Mesenchymal stem cell (in vitro differentiated cells and primary cell): Measurements from ENCODE around the gene KRTAP29-1.

Experiments used
- DNase-seq: peaks from one replicate; pipeline ENCODE4 v3.0.0-alpha.2; 2013
- H2AFZ ChIP-seq: one replicate; pipeline ENCODE4 v1.6.1; 2013; ENCODE audit warnings: low read depth, mild to moderate bottlenecking, control low read depth, inconsistent platforms, low read length, moderate library complexity
- H2AK5ac ChIP-seq: 2 replicates; pipeline ENCODE4 v1.6.1; 2013; ENCODE audit warnings: low read length, moderate library complexity, mild to moderate bottlenecking, inconsistent platforms; ENCODE audit not compliant: severe bottlenecking
- H2BK120ac ChIP-seq: one replicate; pipeline ENCODE4 v1.6.1; 2013; ENCODE audit warnings: low read depth, mild to moderate bottlenecking, inconsistent platforms, low read length, moderate library complexity
- H2BK12ac ChIP-seq, 2 experiments: one replicate each; pipeline ENCODE4 v1.6.1; 2013; ENCODE audit warnings: inconsistent platforms in 2 of 2, low read length in 2 of 2, mild to moderate bottlenecking in 2 of 2, moderate library complexity in 2 of 2, control low read depth in 1 of 2
- H2BK15ac ChIP-seq: one replicate; pipeline ENCODE4 v1.6.1; 2013; ENCODE audit warnings: mild to moderate bottlenecking, low read depth, inconsistent platforms; ENCODE audit not compliant: poor library complexity, severe bottlenecking
- H2BK5ac ChIP-seq: 2 replicates; pipeline ENCODE4 v1.6.1; 2013; ENCODE audit warnings: low read depth, mild to moderate bottlenecking, low read length, control low read depth, inconsistent platforms; ENCODE audit not compliant: poor library complexity, severe bottlenecking
- H3K14ac ChIP-seq, 2 experiments: one replicate each; pipeline ENCODE4 v1.6.1; 2013; ENCODE audit warnings: inconsistent platforms in 2 of 2, low read length in 2 of 2, control low read depth in 1 of 2, mild to moderate bottlenecking in 1 of 2, moderate library complexity in 1 of 2
- H3K18ac ChIP-seq, 2 experiments: one replicate each; pipeline ENCODE4 v1.6.1; 2013; ENCODE audit warnings: inconsistent platforms in 2 of 2, low read length in 2 of 2, control low read depth in 1 of 2, low read depth in 1 of 2, mild to moderate bottlenecking in 1 of 2
- H3K23ac ChIP-seq, 2 experiments: one replicate each; pipeline ENCODE4 v1.6.1; 2013; ENCODE audit warnings: inconsistent platforms in 2 of 2, low read length in 2 of 2, mild to moderate bottlenecking in 2 of 2, moderate library complexity in 2 of 2, control low read depth in 1 of 2
- H3K27ac ChIP-seq: 2 replicates; pipeline ENCODE4 v1.5.1; 2013; ENCODE audit warnings: mild to moderate bottlenecking, moderate library complexity, low read length, control low read depth, inconsistent platforms; ENCODE audit not compliant: poor library complexity, severe bottlenecking
- H3K27me3 ChIP-seq, 2 experiments: 2 replicates each; pipeline versions ENCODE4 v1.6.1 to v1.7.0; 2013; ENCODE audit warnings: low read length in 2 of 2, mild to moderate bottlenecking in 2 of 2, moderate library complexity in 2 of 2, control low read depth in 1 of 2, inconsistent platforms in 1 of 2; ENCODE audit not compliant: control insufficient read depth in 1 of 2, insufficient read depth in 1 of 2
- H3K36me3 ChIP-seq, 2 experiments: 2 replicates each; pipeline versions ENCODE4 v1.6.1 to v1.7.0; 2013; ENCODE audit warnings: low read length in 2 of 2, control low read depth in 1 of 2, inconsistent platforms in 1 of 2, low read depth in 1 of 2, mild to moderate bottlenecking in 1 of 2; ENCODE audit not compliant: insufficient read depth in 2 of 2, control insufficient read depth in 1 of 2
- H3K4ac ChIP-seq, 2 experiments: one replicate each; pipeline ENCODE4 v1.6.1; 2013; ENCODE audit warnings: inconsistent platforms in 2 of 2, low read length in 2 of 2, mild to moderate bottlenecking in 2 of 2, moderate library complexity in 2 of 2, control low read depth in 1 of 2, low read depth in 1 of 2
- H3K4me1 ChIP-seq: 2 replicates; pipeline ENCODE4 v1.6.1; 2013; ENCODE audit warnings: low read depth, low read length, control low read depth; ENCODE audit not compliant: control insufficient read depth, insufficient read depth
- H3K4me2 ChIP-seq: 2 replicates; pipeline ENCODE4 v1.6.1; 2013; ENCODE audit warnings: low read length, mild to moderate bottlenecking, inconsistent platforms; ENCODE audit not compliant: poor library complexity, severe bottlenecking
- H3K4me3 ChIP-seq, 2 experiments: 2 replicates each; pipeline versions ENCODE4 v1.5.1 to v1.7.0; 2013; ENCODE audit warnings: low read length in 2 of 2, mild to moderate bottlenecking in 2 of 2, control low read depth in 1 of 2, low read depth in 1 of 2; ENCODE audit not compliant: insufficient read depth in 1 of 2
- H3K79me1 ChIP-seq: replicated peaks from 2 replicates; pipeline ENCODE4 v1.6.1; 2013; ENCODE audit warnings: mild to moderate bottlenecking, control low read depth, low read length, inconsistent platforms; ENCODE audit not compliant: poor library complexity, severe bottlenecking
- H3K9ac ChIP-seq: 2 replicates; pipeline ENCODE4 v1.7.0; 2013; ENCODE audit warnings: mild to moderate bottlenecking, low read length, moderate library complexity
- H3K9me3 ChIP-seq: 2 replicates; pipeline ENCODE4 v1.7.0; 2013; ENCODE audit warnings: mild to moderate bottlenecking, low read length; ENCODE audit not compliant: control insufficient read depth
- H4K8ac ChIP-seq: one replicate; pipeline ENCODE4 v1.6.1; 2013; ENCODE audit warnings: inconsistent platforms, mild to moderate bottlenecking, low read length, moderate library complexity
- H4K91ac ChIP-seq: one replicate; pipeline ENCODE4 v1.6.1; 2013; ENCODE audit warnings: mild to moderate bottlenecking, low read length, inconsistent platforms
- WGBS: methylation state at CpG from one replicate; pipeline ENCODE4 v1.1.7; 2013; ENCODE audit warnings: mixed read lengths; 5-methylcytosine and 5-hydroxymethylcytosine counted together

KRTAP29-1 gene

GRCh38 chr17:41340934-41341861, 38.5 kb upstream of the KRTAP29-1 start:
- Histone ChIP-seq H4K8ac (no peak overlapping the region), H2AFZ (no peak overlapping the region), H3K23ac (no peak overlapping the region), H3K4me2 (no peak overlapping the region), H3K9ac (no peak overlapping the region), H3K27me3 (peaks cover 0 to 23% of the 10 kb centered on the region in 2 experiments), H3K4me1 (peaks cover 8% of the 10 kb centered on the region), H3K14ac (no peak overlapping the region), H4K91ac (no peak overlapping the region), H2AK5ac (no peak overlapping the region), H2BK5ac (no peak overlapping the region), H2BK15ac (no peak overlapping the region), H3K9me3 (peaks cover 28% of the 10 kb centered on the region), H3K27ac (peak overlapping the region; percentile 7), H3K36me3 (no peaks in the 10 kb centered on the region), H3K18ac (no peak overlapping the region), H3K4me3 (no peak overlapping the region), H3K4ac (no peak overlapping the region), H2BK12ac (no peak overlapping the region), H3K79me1 (no peaks in the 10 kb centered on the region), H2BK120ac (no peak overlapping the region)
- 76% methylated on average over 6 of the region's 7 CpGs for WGBS
- DNase-seq: no peak

GRCh38 chr17:41340494-41340893, 37.8 kb upstream of the KRTAP29-1 start:
- no peak overlapping the region for H3K23ac ChIP-seq

GRCh38 chr17:41339571-41340172, 37.0 kb upstream of the KRTAP29-1 start:
- Histone ChIP-seq H3K4me3 (no peak overlapping the region), H3K9me3 (peaks cover 28% of the 10 kb centered on the region), H3K9ac (no peak overlapping the region), H4K8ac (no peak overlapping the region), H3K4me2 (no peak overlapping the region), H3K4ac (no peak overlapping the region), H2BK120ac (no peak overlapping the region), H2AK5ac (peak overlapping the region; percentile 41), H3K23ac (no peak overlapping the region), H3K18ac (no peak overlapping the region), H3K4me1 (peaks cover 10% of the 10 kb centered on the region), H2BK12ac (no peak overlapping the region), H3K14ac (no peak overlapping the region), H3K36me3 (no peaks in the 10 kb centered on the region), H2AFZ (no peak overlapping the region), H2BK5ac (no peak overlapping the region), H3K79me1 (no peaks in the 10 kb centered on the region), H2BK15ac (no peak overlapping the region), H3K27ac (no peak overlapping the region), H3K27me3 (peaks cover 0 to 35% of the 10 kb centered on the region in 2 experiments), H4K91ac (no peak overlapping the region)
- WGBS: 63% methylated on average over 2 of the region's 2 CpGs
- DNase-seq: no peak

More at GRCh38 chr17:41340494-41340893, 37.8 kb upstream of the KRTAP29-1 start:
- Histone ChIP-seq H2BK5ac (no peak overlapping the region), H3K4me2 (no peak overlapping the region), H4K8ac (no peak overlapping the region), H3K9ac (no peak overlapping the region), H4K91ac (no peak overlapping the region), H3K27ac (peak overlapping the region; percentile 3), H2BK12ac (no peak overlapping the region), H2BK15ac (no peak overlapping the region), H3K36me3 (no peaks in the 10 kb centered on the region), H3K4me3 (no peak overlapping the region), H2AFZ (no peak overlapping the region), H3K9me3 (peaks cover 28% of the 10 kb centered on the region), H3K27me3 (peaks cover 0 to 27% of the 10 kb centered on the region in 2 experiments), H3K4ac (no peak overlapping the region), H3K14ac (no peak overlapping the region), H3K79me1 (no peaks in the 10 kb centered on the region), H2AK5ac (no peak overlapping the region), H3K4me1 (peaks cover 8% of the 10 kb centered on the region), H3K18ac (no peak overlapping the region), H2BK120ac (no peak overlapping the region)
- no peak for DNase-seq
- 85% methylated on average over 2 of the region's 3 CpGs for WGBS

- H3K18ac ChIP-seq: no peak overlapping the region
- H3K27me3 ChIP-seq: peaks cover 0 to 35% of the 10 kb centered on the region in 2 experiments
- 62% methylated on average over 4 of the region's 5 CpGs for WGBS
- H3K4ac ChIP-seq: no peak overlapping the region
- no peak overlapping the region for H3K4me2 ChIP-seq
- H3K9me3 ChIP-seq: peaks cover 28% of the 10 kb centered on the region
- no peak overlapping the region for H2AK5ac ChIP-seq
- no peak overlapping the region for H3K4me3 ChIP-seq
- H3K23ac ChIP-seq: no peak overlapping the region
- H2BK120ac ChIP-seq: no peak overlapping the region
- no peak overlapping the region for H2AFZ ChIP-seq
- no peak overlapping the region for H3K14ac ChIP-seq
- no peak overlapping the region for H2BK12ac ChIP-seq
- H2BK15ac ChIP-seq: no peak overlapping the region
- H3K4me1 ChIP-seq: peaks cover 13% of the 10 kb centered on the region
- no peaks in the 10 kb centered on the region for H3K79me1 ChIP-seq
- peak; percentile 69 for DNase-seq
- no peak overlapping the region for H4K91ac ChIP-seq
- H3K9ac ChIP-seq: no peak overlapping the region
- H3K27ac ChIP-seq: no peak overlapping the region
- H2BK5ac ChIP-seq: no peak overlapping the region
- no peak overlapping the region for H4K8ac ChIP-seq
- no peaks in the 10 kb centered on the region for H3K36me3 ChIP-seq
Measured at GRCh38 chr17:41338961-41339485, 36.4 kb upstream of the KRTAP29-1 start.
